T-helper 1 cell treated with Interleukin-12 subunit alpha and Interleukin-12 subunit beta and Interleukin-4 antibody, amounts not matched to agents 30 μg/mL and 1 μg/mL, for 36 hours (primary cell): Measurements from ENCODE around the gene FARP1.
"Not testable (repeated sequence)": the region's sequence is repeated elsewhere in the genome, so short reads cannot be mapped to it uniquely, and the experiment has no call there.

ENCODE experiments used
- H3K27ac Mint-ChIP-seq: one replicate; pipeline ENCODE4 v1.8.0; 2021; ENCODE audit warnings: mild to moderate bottlenecking, mixed read lengths
- H3K27me3 Mint-ChIP-seq: one replicate; pipeline ENCODE4 v1.8.0; 2021; ENCODE audit warnings: low read depth, mixed read lengths
- H3K36me3 Mint-ChIP-seq: one replicate; pipeline ENCODE4 v1.8.0; 2021; ENCODE audit warnings: low read depth, mixed read lengths
- H3K4me1 Mint-ChIP-seq: one replicate; pipeline ENCODE4 v1.8.0; 2021; ENCODE audit warnings: low read depth, mixed read lengths
- H3K4me3 Mint-ChIP-seq: one replicate; pipeline ENCODE4 v1.8.0; 2021; ENCODE audit warnings: mild to moderate bottlenecking, moderate library complexity, mixed read lengths
- H3K9me3 Mint-ChIP-seq: one replicate; pipeline ENCODE4 v1.8.0; 2021; ENCODE audit warnings: mixed read lengths

Gene FARP1

DNA sequence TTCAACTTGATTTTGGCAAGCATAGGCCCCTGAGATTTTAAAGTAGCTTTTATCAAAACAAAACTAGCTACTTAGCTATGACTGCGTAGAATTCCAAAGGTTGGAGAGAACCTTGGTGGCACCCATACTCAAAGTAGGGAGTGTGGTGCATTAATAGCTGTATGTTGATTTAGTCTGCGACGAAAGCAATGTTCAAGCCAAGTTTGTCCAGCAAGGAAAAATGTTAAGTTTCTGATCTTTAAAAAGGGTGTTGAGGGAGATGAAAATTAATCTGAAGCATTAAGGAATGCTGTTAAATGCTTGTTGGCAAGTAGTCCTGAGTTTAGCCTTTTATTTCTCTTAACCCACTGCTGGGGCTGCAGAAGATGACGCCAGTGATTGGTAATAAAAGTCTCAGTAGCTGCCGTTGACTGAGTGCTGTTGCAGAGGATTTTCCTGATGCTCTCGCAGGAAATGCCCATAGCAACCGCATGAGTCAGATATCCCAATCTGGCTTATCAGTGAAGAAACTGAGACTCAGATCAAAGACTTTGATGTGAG is 110.1 kb downstream of the FARP1 start:
- H3K4me1 Mint-ChIP-seq, result no peaks in the 10 kb centered on the region
- H3K4me3 Mint-ChIP-seq, result no peak overlapping the region
- H3K36me3 Mint-ChIP-seq, result no peaks in the 10 kb centered on the region
- peaks cover 3% of the 10 kb centered on the region for H3K27me3 Mint-ChIP-seq
- H3K9me3 Mint-ChIP-seq, result no peaks in the 10 kb centered on the region
- H3K27ac Mint-ChIP-seq, result no peak overlapping the region

DNA sequence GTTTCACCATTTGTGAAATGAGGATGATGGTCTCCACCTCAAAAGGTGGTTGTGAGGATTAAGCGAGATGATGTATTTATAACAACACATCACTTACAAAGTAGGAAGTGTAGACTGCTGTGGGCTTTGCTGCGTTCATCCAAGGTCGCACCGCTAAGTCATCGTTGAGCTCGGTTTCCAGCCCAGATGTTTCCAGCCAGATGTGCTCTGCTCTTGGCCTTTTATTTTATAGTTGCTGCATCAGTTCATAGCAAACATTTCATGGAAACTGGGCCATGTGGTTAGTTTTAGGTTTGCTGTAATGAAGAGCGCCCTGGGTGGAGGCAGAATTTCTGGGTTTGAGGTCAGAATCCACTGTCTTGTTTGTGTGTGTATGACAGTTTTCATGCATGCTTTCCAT is 110.6 kb downstream of the FARP1 start:
- H3K27me3 Mint-ChIP-seq, result peaks cover 3% of the 10 kb centered on the region
- H3K27ac Mint-ChIP-seq, result no peak overlapping the region
- H3K4me3 Mint-ChIP-seq, result no peak overlapping the region
- no peaks in the 10 kb centered on the region for H3K9me3 Mint-ChIP-seq
- no peaks in the 10 kb centered on the region for H3K4me1 Mint-ChIP-seq
- H3K36me3 Mint-ChIP-seq, result no peaks in the 10 kb centered on the region

DNA sequence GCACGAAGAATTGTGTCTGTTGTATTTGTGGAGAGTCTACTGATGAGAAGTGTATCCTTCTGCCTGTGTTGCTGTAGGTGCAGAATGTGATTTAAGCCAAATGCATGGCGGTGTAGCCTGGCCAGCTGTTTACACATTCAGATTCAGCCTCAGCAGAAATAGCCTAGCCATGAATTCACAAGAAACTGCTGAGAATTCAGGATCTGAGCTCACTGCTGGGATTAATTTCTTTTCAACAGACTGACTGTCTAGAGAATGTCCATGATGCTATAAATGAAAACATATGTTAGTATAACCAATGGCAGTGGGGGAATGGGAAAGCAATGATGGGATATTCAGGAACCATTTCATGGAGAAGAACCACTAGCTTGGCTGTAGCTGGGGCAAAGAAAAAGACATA is 111.6 kb downstream of the FARP1 start:
- Mint-ChIP-seq H3K36me3 (no peaks in the 10 kb centered on the region), H3K9me3 (no peaks in the 10 kb centered on the region), H3K4me3 (no peak overlapping the region), H3K4me1 (no peaks in the 10 kb centered on the region), H3K27ac (no peak overlapping the region), H3K27me3 (peaks cover 3% of the 10 kb centered on the region)

DNA sequence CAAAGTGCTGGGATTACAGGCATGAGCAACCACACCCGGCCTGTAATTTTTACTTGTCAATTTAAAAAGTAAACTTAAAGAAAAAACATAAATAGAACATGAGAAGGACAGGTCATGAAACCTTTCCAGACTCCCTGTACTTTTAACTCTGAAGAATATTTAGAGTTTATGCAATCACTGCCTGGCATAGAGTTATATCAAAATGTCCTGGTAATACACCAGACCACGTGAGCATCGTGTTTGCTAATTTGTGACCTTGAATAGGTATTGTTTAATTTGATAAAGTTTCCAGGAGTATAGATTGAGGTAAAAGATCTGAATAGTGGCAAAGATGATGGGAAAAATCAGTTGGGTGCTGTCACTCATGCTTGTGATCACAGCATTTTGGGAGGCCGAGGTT is 115.3 kb downstream of the FARP1 start:
- Mint-ChIP-seq H3K4me3 (no peak overlapping the region), H3K36me3 (no peaks in the 10 kb centered on the region), H3K27me3 (peaks cover 3% of the 10 kb centered on the region), H3K4me1 (no peaks in the 10 kb centered on the region), H3K9me3 (no peaks in the 10 kb centered on the region), H3K27ac (no peak overlapping the region)

DNA sequence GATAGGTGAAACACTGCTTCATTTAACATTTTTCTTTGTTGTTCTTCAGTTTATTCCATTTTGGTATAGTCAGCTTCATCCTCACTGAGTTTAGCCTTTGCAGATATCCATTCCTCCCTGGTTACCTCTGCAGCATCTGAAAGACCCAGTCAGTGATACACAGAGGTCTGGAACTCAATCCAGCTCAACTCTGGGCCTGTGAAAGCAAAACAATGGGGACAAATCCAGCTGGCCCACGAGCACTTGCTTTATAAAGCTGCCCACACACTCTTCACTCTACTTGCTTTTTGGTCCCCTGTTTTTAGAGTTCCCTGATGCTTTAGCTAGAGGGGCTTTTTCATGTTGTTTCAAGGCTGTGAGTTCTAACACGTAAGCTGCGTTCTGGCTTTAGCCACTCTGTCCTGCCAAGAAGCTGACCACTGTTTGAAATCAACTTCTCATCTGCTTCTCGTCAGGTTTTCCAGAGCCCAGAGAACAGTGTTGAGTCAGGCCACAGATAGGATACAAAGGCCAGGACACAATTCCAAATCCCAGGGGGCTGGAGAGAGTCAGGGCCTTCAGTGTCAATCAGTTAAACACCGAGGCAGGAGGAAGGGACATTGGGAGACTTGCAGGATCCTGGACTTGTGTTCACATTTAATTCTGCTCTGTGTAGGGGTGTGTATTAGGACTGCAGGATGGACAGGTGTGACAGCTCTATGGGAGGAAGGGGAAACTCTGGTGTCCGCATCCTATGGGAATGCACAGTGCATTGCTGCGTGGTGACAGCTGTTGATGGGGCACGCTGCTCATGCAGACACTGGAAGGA is 117.7 kb downstream of the FARP1 start:
- no peak overlapping the region for H3K27ac Mint-ChIP-seq
- H3K4me3 Mint-ChIP-seq, result no peak overlapping the region
- H3K4me1 Mint-ChIP-seq, result no peaks in the 10 kb centered on the region
- H3K36me3 Mint-ChIP-seq, result no peaks in the 10 kb centered on the region
- H3K9me3 Mint-ChIP-seq, result no peaks in the 10 kb centered on the region
- H3K27me3 Mint-ChIP-seq, result no peaks in the 10 kb centered on the region

DNA sequence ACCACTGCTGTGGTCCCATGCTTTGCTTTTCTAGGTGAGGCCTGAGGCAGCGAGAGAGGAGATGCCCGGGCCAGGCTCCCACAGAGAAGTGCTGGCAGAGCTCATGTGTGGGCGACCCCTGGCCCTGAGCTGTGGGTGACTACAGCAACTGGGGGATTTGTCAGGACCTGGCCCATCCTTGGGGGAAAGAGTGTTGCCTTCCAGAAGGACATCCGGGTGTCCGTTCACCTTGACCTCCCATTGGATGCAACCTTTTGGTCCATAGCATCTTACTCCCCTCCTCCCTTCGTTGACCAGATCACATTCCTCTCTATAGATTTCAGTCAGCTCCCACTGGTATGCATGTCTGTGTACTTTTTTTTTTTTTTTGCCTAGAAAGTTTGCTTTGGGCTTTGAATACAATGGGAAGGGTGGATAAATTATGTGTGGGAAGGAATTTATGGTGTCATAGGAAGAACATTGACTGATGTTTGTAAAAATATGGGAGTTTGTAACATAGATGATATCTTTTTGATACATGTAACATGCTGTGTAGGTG is 118.3 kb downstream of the FARP1 start:
- no peaks in the 10 kb centered on the region for H3K27me3 Mint-ChIP-seq
- H3K9me3 Mint-ChIP-seq, result no peaks in the 10 kb centered on the region
- no peaks in the 10 kb centered on the region for H3K4me1 Mint-ChIP-seq

DNA sequence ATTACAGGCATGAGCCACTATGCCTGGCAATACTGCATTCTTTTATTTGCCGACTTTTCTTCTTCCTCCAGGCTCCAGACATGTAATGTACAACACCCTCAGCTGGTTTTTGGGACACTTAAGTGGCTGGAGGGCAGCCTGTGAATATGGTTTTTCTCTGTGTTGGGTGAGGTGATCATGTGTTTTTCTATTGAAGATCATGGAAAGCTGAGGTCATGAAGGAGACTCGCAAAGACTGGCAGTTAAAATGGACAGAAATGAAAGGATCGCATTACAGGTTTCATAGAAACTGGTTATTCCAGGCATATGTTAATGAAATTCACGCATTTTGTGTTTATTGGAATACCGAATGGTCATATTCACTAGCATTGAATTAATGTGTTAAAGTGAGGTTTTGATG is 119.4 kb downstream of the FARP1 start:
- Mint-ChIP-seq H3K27me3 (no peaks in the 10 kb centered on the region), H3K27ac (no peak overlapping the region), H3K4me1 (no peaks in the 10 kb centered on the region), H3K4me3 (no peak overlapping the region), H3K9me3 (no peaks in the 10 kb centered on the region), H3K36me3 (no peaks in the 10 kb centered on the region)

More for the DNA sequence above, 118.3 kb downstream of the FARP1 start:
- Mint-ChIP-seq H3K27ac (no peak overlapping the region), H3K36me3 (no peaks in the 10 kb centered on the region), H3K4me3 (no peak overlapping the region)

DNA sequence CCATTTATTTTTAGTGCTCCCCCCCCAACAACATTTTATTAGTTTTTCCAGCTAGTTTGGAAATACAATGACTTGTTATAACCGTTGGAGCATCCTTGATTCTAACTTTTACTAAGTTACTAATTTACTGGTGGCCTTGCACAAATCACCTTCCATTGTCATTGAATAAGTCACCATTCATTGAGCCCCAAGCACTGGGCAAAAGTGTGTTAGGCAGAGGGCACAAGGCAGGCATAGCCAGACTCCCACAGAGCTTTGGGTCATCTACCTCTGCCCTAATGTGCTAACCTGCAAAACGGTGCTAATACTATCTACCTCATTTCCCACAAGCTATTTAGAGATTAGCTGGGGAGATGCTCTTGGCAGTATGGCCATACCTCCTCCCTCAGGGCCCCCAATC is 120.9 kb downstream of the FARP1 start:
- H3K9me3 Mint-ChIP-seq, result no peaks in the 10 kb centered on the region
- H3K27me3 Mint-ChIP-seq, result no peaks in the 10 kb centered on the region
- no peak overlapping the region for H3K4me3 Mint-ChIP-seq
- H3K36me3 Mint-ChIP-seq, result no peaks in the 10 kb centered on the region
- H3K27ac Mint-ChIP-seq, result no peak overlapping the region
- H3K4me1 Mint-ChIP-seq, result no peaks in the 10 kb centered on the region

DNA sequence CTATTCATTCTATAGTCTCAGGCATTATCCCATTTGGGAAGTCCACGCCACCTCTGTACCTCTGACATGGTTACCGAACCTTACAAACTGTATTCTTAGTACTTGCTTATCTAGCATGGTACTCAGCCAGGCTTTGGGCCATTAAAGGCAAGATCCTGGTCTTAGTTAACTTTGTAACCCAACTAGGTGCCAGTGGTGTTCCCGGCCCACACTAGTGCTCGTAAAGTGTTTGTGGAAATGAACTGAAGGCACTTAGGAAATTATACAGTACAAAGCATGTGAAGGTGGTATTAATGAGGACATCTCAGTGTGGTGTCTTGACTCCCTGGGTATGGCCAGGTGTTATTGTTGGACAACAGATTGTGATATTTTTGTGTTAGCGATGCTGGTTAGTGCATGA is 122.0 kb downstream of the FARP1 start:
- Mint-ChIP-seq H3K4me3 (no peak overlapping the region), H3K4me1 (no peaks in the 10 kb centered on the region), H3K9me3 (no peaks in the 10 kb centered on the region), H3K27me3 (no peaks in the 10 kb centered on the region), H3K36me3 (no peaks in the 10 kb centered on the region), H3K27ac (no peak overlapping the region)

DNA sequence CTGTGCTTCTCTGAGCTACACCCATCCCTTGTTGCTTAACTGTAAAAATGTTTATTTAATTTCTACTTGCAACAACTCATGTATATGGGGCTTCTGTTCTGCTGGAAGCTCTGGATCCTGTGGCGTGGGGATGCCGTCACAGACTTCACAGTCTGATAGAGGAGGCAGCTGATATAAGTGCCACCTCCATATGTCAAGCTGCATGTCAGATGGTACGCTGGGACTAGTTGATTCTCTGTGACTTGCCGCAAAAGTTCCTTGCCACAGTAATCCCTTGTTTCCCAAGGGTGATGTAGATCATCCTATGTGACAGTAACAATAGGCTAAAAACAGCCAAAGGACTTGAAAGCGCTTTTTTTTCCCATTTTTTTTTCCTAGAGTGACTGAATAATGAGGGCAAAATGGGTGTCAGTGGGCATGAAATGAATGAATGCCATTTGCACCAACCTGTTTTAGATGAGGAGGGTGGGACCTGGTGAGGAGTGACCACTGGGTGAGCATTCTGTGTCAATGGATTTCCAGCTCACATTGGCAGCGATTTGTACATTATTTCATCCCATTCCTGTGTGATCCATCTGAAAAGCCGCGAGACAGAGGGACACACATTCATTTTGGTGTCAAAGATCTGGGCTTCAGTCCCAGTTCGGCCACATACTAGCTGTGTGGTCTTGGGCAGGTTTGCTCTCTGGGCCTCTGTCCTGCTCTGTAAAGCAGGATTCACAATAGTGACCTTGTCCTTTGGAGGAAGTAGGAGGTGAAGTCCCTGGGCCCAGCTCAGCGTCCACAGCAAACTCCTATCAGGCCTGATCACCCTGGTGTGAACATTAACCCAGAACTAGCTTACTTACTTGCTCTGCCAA is 123.0 kb downstream of the FARP1 start:
- Mint-ChIP-seq H3K27me3 (no peaks in the 10 kb centered on the region), H3K4me3 (no peak overlapping the region), H3K9me3 (no peaks in the 10 kb centered on the region), H3K27ac (no peak overlapping the region), H3K4me1 (no peaks in the 10 kb centered on the region), H3K36me3 (no peaks in the 10 kb centered on the region)

DNA sequence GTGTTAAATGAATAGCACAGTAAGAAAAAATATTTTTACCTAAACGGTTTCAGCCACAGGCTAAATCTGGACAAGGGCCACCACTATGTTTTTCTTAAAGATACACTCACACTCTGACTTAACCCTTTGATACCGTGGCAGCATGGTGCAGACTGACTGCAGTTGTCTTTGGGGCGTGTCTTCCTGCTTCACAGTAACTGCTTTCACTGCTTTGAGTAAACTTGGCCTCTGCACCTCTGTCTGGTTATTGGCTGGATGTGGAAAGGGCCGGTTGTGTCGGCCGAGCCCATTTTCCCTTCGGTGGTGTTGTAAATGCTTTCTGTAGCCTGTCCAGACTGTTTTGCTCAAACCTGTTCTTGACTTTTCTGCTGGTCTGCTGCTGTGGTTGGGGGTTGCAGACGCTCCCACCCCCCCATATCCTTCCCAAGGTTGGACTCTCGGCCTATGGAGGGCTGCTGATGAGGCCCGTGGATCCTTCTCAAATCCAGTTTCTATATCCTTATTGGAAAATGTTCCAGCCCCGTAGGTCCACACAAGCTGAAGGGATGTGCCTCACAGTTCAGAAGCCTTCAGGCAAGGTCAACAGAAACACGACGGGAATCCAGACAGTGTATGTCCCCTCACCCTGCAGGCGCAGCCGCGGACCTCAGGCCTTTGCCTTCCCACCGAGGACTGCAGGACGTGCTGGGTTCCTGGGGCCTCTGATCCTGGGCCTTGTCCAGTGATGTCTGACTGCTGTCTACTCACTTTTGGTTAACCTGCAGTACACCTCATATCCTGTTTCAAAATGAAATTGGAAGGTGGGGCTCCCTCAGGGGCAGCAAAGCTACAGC is 124.4 kb downstream of the FARP1 start:
- Mint-ChIP-seq H3K27me3 (no peaks in the 10 kb centered on the region), H3K4me1 (no peaks in the 10 kb centered on the region), H3K4me3 (no peak overlapping the region), H3K27ac (no peak overlapping the region), H3K36me3 (no peaks in the 10 kb centered on the region), H3K9me3 (no peaks in the 10 kb centered on the region)

DNA sequence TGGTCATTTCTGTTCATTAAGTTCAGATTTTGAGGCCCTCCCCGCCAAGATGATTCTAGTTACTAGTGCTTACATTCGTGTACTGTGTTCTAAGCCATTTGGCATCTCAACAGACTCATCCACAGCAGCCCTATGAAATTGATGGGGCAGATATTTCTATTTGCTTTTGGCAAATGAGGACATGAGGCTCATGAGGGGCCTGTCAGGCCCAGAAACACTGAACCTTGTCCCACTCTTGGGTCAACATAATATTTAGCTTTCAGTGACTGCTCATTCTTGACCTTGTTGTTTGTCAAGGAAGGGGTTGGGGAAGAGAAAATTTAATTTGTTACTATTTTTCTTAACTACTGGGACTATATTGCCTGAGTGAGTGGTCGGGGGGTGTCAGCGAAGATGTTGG is 126.5 kb downstream of the FARP1 start:
- no peaks in the 10 kb centered on the region for H3K36me3 Mint-ChIP-seq
- no peaks in the 10 kb centered on the region for H3K4me1 Mint-ChIP-seq
- H3K4me3 Mint-ChIP-seq, result no peak overlapping the region
- H3K27ac Mint-ChIP-seq, result no peak overlapping the region
- no peaks in the 10 kb centered on the region for H3K27me3 Mint-ChIP-seq
- no peaks in the 10 kb centered on the region for H3K9me3 Mint-ChIP-seq

DNA sequence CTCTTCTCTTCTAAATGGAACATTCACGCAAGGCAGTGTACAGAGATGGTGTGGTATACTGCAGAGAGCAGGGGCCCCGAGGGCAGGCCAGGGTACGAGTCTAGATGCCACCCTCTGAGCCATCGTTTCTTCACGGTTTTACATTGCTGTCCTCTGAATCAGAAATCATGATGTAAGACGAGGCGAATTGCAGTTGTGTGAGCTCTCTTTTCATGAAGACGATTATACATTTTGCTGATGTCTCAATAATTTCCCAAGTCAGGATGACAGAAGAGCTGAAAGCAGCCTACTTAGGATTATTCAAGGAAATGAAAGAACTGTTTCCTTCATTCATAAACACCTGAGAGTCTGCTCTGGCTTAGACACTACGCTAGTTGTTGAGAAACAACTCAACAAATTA is 127.9 kb downstream of the FARP1 start:
- Mint-ChIP-seq H3K27me3 (no peaks in the 10 kb centered on the region), H3K27ac (no peak overlapping the region), H3K36me3 (no peaks in the 10 kb centered on the region), H3K4me1 (no peaks in the 10 kb centered on the region), H3K4me3 (no peak overlapping the region), H3K9me3 (no peaks in the 10 kb centered on the region)

DNA sequence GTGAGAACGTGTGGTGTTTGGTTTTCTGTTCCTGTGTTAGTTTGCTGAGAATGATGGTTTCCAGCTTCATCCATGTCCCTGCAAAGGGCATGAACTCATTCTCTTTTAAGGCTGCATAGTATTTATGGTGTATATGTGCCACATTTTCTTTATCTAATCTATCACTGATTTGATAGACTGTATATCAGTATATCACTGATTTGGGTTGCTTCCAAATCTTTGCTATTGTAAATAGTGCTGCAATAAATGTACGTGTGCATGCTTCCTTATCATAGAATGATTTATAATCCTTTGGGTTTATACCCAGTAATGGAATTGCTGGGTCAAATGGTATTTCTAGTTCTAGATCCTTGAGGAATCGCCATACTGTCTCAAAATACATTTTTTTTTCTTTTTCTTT is 128.8 kb downstream of the FARP1 start:
- H3K4me1 Mint-ChIP-seq, H3K4me3 Mint-ChIP-seq, H3K9me3 Mint-ChIP-seq, H3K36me3 Mint-ChIP-seq, H3K27ac Mint-ChIP-seq, H3K27me3 Mint-ChIP-seq: not testable (repeated sequence)
